CD4-positive, alpha-beta T cell treated with Interleukin-21 for 1 hour (primary cell): Measurements from ENCODE around the gene EPM2A.

Experiments
- DNase-seq: peaks from one replicate; pipeline ENCODE4 v3.0.0-alpha.2; 2020

Gene EPM2A

GRCh38 chr6:145587334-145587733 is 148.0 kb downstream of the EPM2A start:
- DNase-seq: no peak

GRCh38 chr6:145583753-145584152 is 151.6 kb downstream of the EPM2A start:
- no peak for DNase-seq
